D721Med (cell line): Measurements from ENCODE around the gene CSF3.

Experiments used
- DNase-seq: peaks from one replicate; pipeline ENCODE4 v3.0.0; 2011; ENCODE audit warnings: low spot score; ENCODE audit not compliant: insufficient read length
- FAIRE-seq: peaks from 2 replicates; lab custom pipeline; 2011; peaks lifted over from hg19 to GRCh38; lab: Jason Lieb, UNC
- TF ChIP-seq, protein P1 (sequence below): IDR thresholded peaks from 2 replicates; pipeline ENCODE4 v1.5.1; 2012; ENCODE audit warnings: mild to moderate bottlenecking, control low read depth; ENCODE audit not compliant: insufficient read depth; ENCODE audit errors: missing control alignments

Gene CSF3

DNA sequence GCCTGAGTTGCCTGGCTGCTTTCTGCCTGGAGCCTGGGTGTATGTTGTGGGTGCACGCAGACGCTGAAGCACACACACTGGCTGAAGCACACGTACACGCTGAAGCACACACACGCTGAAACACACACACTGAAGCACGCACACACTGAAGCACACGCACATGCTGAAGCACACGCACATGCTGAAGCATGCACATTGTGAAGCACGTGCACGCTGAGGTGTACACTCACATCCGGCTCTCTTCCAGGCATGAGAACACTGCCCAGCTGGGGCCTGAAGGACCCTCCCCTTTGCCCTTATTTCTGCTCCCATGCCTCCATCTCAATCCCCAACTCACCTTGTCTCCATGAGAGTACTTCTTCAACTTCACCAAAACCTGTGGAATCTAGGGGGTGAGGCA, 16.5 kb downstream of the CSF3 start:
- DNase-seq (no peak), FAIRE-seq (no peak)
- TF ChIP-seq, protein P1, sequence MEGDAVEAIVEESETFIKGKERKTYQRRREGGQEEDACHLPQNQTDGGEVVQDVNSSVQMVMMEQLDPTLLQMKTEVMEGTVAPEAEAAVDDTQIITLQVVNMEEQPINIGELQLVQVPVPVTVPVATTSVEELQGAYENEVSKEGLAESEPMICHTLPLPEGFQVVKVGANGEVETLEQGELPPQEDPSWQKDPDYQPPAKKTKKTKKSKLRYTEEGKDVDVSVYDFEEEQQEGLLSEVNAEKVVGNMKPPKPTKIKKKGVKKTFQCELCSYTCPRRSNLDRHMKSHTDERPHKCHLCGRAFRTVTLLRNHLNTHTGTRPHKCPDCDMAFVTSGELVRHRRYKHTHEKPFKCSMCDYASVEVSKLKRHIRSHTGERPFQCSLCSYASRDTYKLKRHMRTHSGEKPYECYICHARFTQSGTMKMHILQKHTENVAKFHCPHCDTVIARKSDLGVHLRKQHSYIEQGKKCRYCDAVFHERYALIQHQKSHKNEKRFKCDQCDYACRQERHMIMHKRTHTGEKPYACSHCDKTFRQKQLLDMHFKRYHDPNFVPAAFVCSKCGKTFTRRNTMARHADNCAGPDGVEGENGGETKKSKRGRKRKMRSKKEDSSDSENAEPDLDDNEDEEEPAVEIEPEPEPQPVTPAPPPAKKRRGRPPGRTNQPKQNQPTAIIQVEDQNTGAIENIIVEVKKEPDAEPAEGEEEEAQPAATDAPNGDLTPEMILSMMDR, result no peak

- TF ChIP-seq, protein P1, result no peak
- no peak for FAIRE-seq
- no peak for DNase-seq
These were observed 17.4 kb downstream of the CSF3 start for GRCh38 chr17:40032322-40033320.

DNA sequence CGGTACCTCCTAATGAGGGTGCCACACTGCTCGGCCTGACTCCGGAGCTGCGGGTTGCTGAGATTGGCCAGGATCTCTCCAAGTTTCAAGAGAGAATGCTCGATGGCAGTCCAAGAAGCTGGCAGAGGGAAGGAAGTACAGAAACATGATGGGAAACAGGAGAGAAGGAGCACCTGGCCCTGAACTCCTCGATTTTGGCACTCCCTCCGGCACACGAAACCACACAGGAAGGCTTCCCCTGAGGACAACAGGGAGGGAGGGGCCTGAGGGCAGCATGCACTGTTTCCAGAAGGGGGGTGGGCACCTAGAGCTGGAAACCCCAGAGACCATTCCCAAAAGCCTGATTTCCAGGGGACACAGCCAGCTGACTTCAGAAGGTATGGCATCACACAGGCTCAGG, 18.1 kb downstream of the CSF3 start:
- TF ChIP-seq, protein P1, result no peak
- no peak for FAIRE-seq

DNA sequence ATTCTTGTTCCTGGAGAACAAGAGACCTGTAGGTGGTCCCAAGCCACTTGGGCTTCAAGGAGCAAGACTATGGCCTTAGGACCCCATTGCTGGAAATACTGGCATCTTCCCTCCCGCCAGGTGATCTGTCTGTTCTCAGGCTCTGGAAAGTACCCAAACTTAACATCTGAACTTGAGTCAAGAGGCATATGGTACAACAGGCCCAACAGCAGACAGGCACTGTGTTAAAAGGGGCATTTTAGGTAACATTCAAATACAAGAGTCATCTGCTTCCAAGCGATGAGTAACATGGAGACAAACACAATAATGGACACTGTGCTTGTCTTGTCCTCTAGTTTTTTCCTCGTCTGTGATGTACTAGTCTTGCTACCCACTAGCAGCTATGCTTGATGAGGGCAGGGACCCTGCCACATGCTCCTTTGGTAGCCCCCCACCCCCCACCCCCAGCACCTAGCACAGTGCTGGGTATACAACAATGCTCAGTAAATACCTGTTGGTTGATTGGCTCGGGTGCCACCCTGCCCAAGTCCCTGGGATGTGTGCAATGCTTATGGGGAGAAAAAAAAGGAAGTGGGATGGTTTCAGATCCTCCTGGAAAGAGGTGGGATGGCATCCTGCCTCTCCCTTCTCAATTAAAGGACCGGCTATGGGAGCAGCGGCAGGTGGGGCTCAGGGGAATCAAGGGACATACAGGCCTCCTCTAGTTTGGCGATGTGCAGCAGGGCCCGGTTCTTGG, 19.4 kb downstream of the CSF3 start:
- DNase-seq, result no peak
- TF ChIP-seq, protein P1, result no peak
- no peak for FAIRE-seq

More for the DNA sequence above, 18.1 kb downstream of the CSF3 start:
- DNase-seq, result no peak

- DNase-seq (peak; percentile 77), FAIRE-seq (no peak)
- TF ChIP-seq, protein P1, result peak; percentile 72
These were observed 19.9 kb downstream of the CSF3 start for GRCh38 chr17:40035162-40035559.

DNA sequence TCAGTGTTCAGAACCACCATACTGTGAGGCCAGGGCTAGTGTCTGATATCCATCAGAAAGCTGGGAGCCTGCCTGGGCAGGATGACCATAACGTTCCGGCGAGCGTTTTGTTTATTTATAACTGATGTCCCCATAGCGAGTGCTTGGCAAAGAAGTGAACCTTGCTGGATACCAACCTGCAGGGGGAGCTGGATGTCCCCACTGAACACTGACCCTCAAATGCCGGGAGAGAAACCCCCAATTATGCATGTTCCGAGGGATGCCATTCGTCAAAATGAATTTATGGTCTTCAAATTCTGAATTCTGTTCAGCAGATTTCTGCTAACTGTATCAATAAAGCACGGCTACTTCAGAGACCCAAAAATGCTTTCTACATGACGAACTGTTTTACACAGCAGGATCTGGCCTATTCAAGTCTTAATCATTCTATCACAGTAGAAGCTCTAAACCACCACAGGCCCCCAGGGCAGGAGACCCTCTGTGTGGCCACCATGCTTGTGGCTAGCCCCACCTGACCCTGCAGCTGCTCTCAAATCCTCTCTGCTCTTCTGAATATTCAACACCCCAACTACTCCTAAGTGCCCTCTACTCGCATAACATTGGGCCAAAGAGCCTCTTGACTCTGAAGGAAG, 23.8 kb downstream of the CSF3 start:
- FAIRE-seq, result no peak
- DNase-seq, result peak; percentile 8
- TF ChIP-seq, protein P1, result peak; percentile 46
